Measurements from ENCODE around the gene CNTN1.

DNA sequence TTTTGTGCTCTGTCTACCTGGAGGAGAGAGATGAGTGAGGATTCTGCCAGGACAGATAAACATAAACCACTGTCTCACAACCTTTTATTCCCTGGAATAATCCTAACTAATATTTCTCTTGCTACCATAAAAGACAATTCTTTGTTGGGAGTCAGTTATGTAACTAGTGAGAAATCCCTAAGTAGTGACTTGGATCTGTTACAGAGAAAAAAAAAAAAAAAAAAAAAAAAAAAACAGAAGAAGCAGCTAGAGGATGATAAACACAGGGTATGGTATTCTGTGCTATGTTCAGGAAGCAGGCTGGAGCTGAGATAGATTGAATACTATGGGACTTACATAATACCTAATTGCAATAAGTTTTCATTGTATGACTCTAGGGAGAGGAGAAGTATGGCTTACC lies 178.7 kb downstream of the CNTN1 start:
- TF ChIP-seq, protein P1, sequence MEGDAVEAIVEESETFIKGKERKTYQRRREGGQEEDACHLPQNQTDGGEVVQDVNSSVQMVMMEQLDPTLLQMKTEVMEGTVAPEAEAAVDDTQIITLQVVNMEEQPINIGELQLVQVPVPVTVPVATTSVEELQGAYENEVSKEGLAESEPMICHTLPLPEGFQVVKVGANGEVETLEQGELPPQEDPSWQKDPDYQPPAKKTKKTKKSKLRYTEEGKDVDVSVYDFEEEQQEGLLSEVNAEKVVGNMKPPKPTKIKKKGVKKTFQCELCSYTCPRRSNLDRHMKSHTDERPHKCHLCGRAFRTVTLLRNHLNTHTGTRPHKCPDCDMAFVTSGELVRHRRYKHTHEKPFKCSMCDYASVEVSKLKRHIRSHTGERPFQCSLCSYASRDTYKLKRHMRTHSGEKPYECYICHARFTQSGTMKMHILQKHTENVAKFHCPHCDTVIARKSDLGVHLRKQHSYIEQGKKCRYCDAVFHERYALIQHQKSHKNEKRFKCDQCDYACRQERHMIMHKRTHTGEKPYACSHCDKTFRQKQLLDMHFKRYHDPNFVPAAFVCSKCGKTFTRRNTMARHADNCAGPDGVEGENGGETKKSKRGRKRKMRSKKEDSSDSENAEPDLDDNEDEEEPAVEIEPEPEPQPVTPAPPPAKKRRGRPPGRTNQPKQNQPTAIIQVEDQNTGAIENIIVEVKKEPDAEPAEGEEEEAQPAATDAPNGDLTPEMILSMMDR (IDR thresholded peaks at IDR 0.05 in 8 of 11, conservative IDR thresholded peaks at IDR 0.05 in 3 of 11) = no peak
- TF ChIP-seq POLR2A (IDR thresholded peaks at IDR 0.05) = no peak
